ENCODE results near the gene EZR. TPM values are rescaled to one million over a fixed set of nuclear protein-coding genes. Genes with fewer than 3 reads are reported as not detected.
"Not testable (repeated sequence)": the region's sequence is repeated elsewhere in the genome, so short reads cannot be mapped to it uniquely, and the experiment has no call there.

Gene EZR
- total RNA-seq, 2 experiments from 2014 or later: 177 to 180 TPM

GRCh38 chr6:158839796-158840195 is 20.6 kb upstream of the EZR start:
- ATAC-seq (peak; percentile 47), DNase-seq (no peak)
- H3K4me3 Mint-ChIP-seq: no peak overlapping the region
- H3K27me3 Mint-ChIP-seq (ENCODE audit: low read depth): peaks cover 12% of the 10 kb centered on the region
- ChIA-PET CTCF (no interaction called here), POLR2A (interaction anchor here (0.6 to 1.1 kb wide), 2 partner anchors 20 to 1363 kb away, joined by 3 read pairs; partner anchors contain the start of gene EZR)
- no peaks in the 10 kb centered on the region for H3K9me3 Mint-ChIP-seq (ENCODE audit: insufficient read depth)
- H3K4me1 Mint-ChIP-seq (ENCODE audit: low read depth): peaks cover 6% of the 10 kb centered on the region
- H3K27ac Mint-ChIP-seq: no peak overlapping the region
- H3K36me3 Mint-ChIP-seq (ENCODE audit: low read depth): no peaks in the 10 kb centered on the region

GRCh38 chr6:158838790-158839189 is 19.6 kb upstream of the EZR start:
- CTCF ChIA-PET; ATAC-seq; H3K27ac Mint-ChIP-seq; H3K9me3 Mint-ChIP-seq (ENCODE audit: insufficient read depth); H3K4me1 Mint-ChIP-seq (ENCODE audit: low read depth); H3K4me3 Mint-ChIP-seq; H3K36me3 Mint-ChIP-seq (ENCODE audit: low read depth); H3K27me3 Mint-ChIP-seq (ENCODE audit: low read depth); DNase-seq: not testable (repeated sequence)
- POLR2A ChIA-PET: interaction anchor here (0.8 kb wide), 1 partner anchor 15 kb away, joined by 4 read pairs; no protein-coding TSS in a partner anchor

- no peak for DNase-seq
- peaks cover 9% of the 10 kb centered on the region for H3K27me3 Mint-ChIP-seq (ENCODE audit: low read depth)
- H3K4me1 Mint-ChIP-seq (ENCODE audit: low read depth): peaks cover 6% of the 10 kb centered on the region
- H3K36me3 Mint-ChIP-seq (ENCODE audit: low read depth): no peaks in the 10 kb centered on the region
- H3K9me3 Mint-ChIP-seq (ENCODE audit: insufficient read depth): no peaks in the 10 kb centered on the region
- CTCF ChIA-PET: no interaction called here
- POLR2A ChIA-PET: interaction anchor here (0.8 kb wide), 1 partner anchor 16 kb away, joined by 4 read pairs; no protein-coding TSS in a partner anchor
- H3K4me3 Mint-ChIP-seq: no peak overlapping the region
- ATAC-seq: no peak
- no peak overlapping the region for H3K27ac Mint-ChIP-seq
Observed at GRCh38 chr6:158837684-158838625, 18.8 kb upstream of the EZR start.

- POLR2A ChIA-PET: no interaction called here
- peak; percentile 27 for ATAC-seq
- no peak overlapping the region for H3K4me3 Mint-ChIP-seq
Observed at GRCh38 chr6:158836625-158837311, 17.6 kb upstream of the EZR start.

GRCh38 chr6:158835616-158836221 is 16.6 kb upstream of the EZR start:
- H3K27me3 Mint-ChIP-seq (ENCODE audit: low read depth): peaks cover 9% of the 10 kb centered on the region
- no peaks in the 10 kb centered on the region for H3K36me3 Mint-ChIP-seq (ENCODE audit: low read depth)
- POLR2A ChIA-PET: interaction anchor here (1.0 kb wide), 1 partner anchor 11 kb away, joined by 3 read pairs; no protein-coding TSS in a partner anchor
- no peak overlapping the region for H3K4me3 Mint-ChIP-seq
- CTCF ChIA-PET: no interaction called here
- no peak overlapping the region for H3K27ac Mint-ChIP-seq
- peaks cover 6% of the 10 kb centered on the region for H3K4me1 Mint-ChIP-seq (ENCODE audit: low read depth)
- ATAC-seq (no peak), DNase-seq (no peak)
- no peaks in the 10 kb centered on the region for H3K9me3 Mint-ChIP-seq (ENCODE audit: insufficient read depth)

More at GRCh38 chr6:158836625-158837311, 17.6 kb upstream of the EZR start:
- CTCF ChIA-PET: no interaction called here
- H3K4me1 Mint-ChIP-seq (ENCODE audit: low read depth): peaks cover 6% of the 10 kb centered on the region
- peaks cover 9% of the 10 kb centered on the region for H3K27me3 Mint-ChIP-seq (ENCODE audit: low read depth)
- DNase-seq: no peak
- H3K36me3 Mint-ChIP-seq (ENCODE audit: low read depth): no peaks in the 10 kb centered on the region
- H3K27ac Mint-ChIP-seq: no peak overlapping the region
- no peaks in the 10 kb centered on the region for H3K9me3 Mint-ChIP-seq (ENCODE audit: insufficient read depth)

- no peak for ATAC-seq
Observed at GRCh38 chr6:158834675-158835385, 15.7 kb upstream of the EZR start.

GRCh38 chr6:158832807-158833206 is 13.6 kb upstream of the EZR start:
- H3K27ac Mint-ChIP-seq; H3K9me3 Mint-ChIP-seq (ENCODE audit: insufficient read depth); H3K36me3 Mint-ChIP-seq (ENCODE audit: low read depth); DNase-seq; H3K4me3 Mint-ChIP-seq; H3K27me3 Mint-ChIP-seq (ENCODE audit: low read depth); ATAC-seq; H3K4me1 Mint-ChIP-seq (ENCODE audit: low read depth): not testable (repeated sequence)
- CTCF ChIA-PET: interaction anchor here (1.3 kb wide), 1 partner anchor 37 kb away, joined by 5 read pairs; no protein-coding TSS in a partner anchor
- POLR2A ChIA-PET: interaction anchor here (0.9 kb wide), 1 partner anchor 13 kb away, joined by 3 read pairs; the partner anchor contains the start of gene EZR

More at GRCh38 chr6:158834675-158835385, 15.7 kb upstream of the EZR start:
- no peak for DNase-seq
- H3K4me1 Mint-ChIP-seq (ENCODE audit: low read depth): peaks cover 1% of the 10 kb centered on the region
- peaks cover 9% of the 10 kb centered on the region for H3K27me3 Mint-ChIP-seq (ENCODE audit: low read depth)
- H3K4me3 Mint-ChIP-seq: no peak overlapping the region
- H3K9me3 Mint-ChIP-seq (ENCODE audit: insufficient read depth): no peaks in the 10 kb centered on the region
- no peak overlapping the region for H3K27ac Mint-ChIP-seq
- H3K36me3 Mint-ChIP-seq (ENCODE audit: low read depth): no peaks in the 10 kb centered on the region
- ChIA-PET POLR2A (interaction anchor here (1.0 kb wide), 2 partner anchors 11 to 34 kb away, joined by 3 read pairs; no protein-coding TSS in a partner anchor), CTCF (interaction anchor here (1.2 kb wide), 1 partner anchor 42 kb away, joined by 3 read pairs; no protein-coding TSS in a partner anchor)

- ChIA-PET CTCF (interaction anchor here (1.3 to 1.6 kb wide), 2 partner anchors 13 to 37 kb away, joined by 3 to 5 read pairs; no protein-coding TSS in a partner anchor), POLR2A (interaction anchor here (0.5 to 1.4 kb wide), 2 partner anchors 8 to 22 kb away, joined by 4 read pairs; no protein-coding TSS in a partner anchor)
- DNase-seq (no peak), ATAC-seq (no peak)
- H3K4me1 Mint-ChIP-seq (ENCODE audit: low read depth): peaks cover under 1% of the 10 kb centered on the region
- H3K27ac Mint-ChIP-seq: no peak overlapping the region
- H3K9me3 Mint-ChIP-seq (ENCODE audit: insufficient read depth): no peaks in the 10 kb centered on the region
- H3K36me3 Mint-ChIP-seq (ENCODE audit: low read depth): no peaks in the 10 kb centered on the region
- H3K4me3 Mint-ChIP-seq: no peak overlapping the region
- H3K27me3 Mint-ChIP-seq (ENCODE audit: low read depth): peaks cover 8% of the 10 kb centered on the region
Observed at GRCh38 chr6:158832026-158832425, 12.9 kb upstream of the EZR start.

- H3K36me3 Mint-ChIP-seq (ENCODE audit: low read depth): no peaks in the 10 kb centered on the region
- no peak for ATAC-seq
- H3K27me3 Mint-ChIP-seq (ENCODE audit: low read depth): peaks cover 6% of the 10 kb centered on the region
- H3K27ac Mint-ChIP-seq: no peak overlapping the region
- no peak overlapping the region for H3K4me3 Mint-ChIP-seq
- CTCF ChIA-PET: interaction anchor here (1.6 kb wide), 1 partner anchor 13 kb away, joined by 3 read pairs; no protein-coding TSS in a partner anchor
- no peaks in the 10 kb centered on the region for H3K9me3 Mint-ChIP-seq (ENCODE audit: insufficient read depth)
- POLR2A ChIA-PET: interaction anchor here (1.0 to 1.4 kb wide), 2 partner anchors 12 to 22 kb away, joined by 3 to 4 read pairs; partner anchors contain the start of gene EZR
- no peak for DNase-seq
- peaks cover 5% of the 10 kb centered on the region for H3K4me1 Mint-ChIP-seq (ENCODE audit: low read depth)
Observed at GRCh38 chr6:158831571-158831970, 12.4 kb upstream of the EZR start.

GRCh38 chr6:158830736-158831135 is 11.6 kb upstream of the EZR start:
- peaks cover 6% of the 10 kb centered on the region for H3K4me1 Mint-ChIP-seq (ENCODE audit: low read depth)
- H3K4me3 Mint-ChIP-seq: no peak overlapping the region
- ATAC-seq: no peak
- no peak overlapping the region for H3K27ac Mint-ChIP-seq
- H3K9me3 Mint-ChIP-seq (ENCODE audit: insufficient read depth): no peaks in the 10 kb centered on the region
- ChIA-PET CTCF (interaction anchor here (1.6 kb wide), 1 partner anchor 14 kb away, joined by 3 read pairs; no protein-coding TSS in a partner anchor), POLR2A (interaction anchor here (1.0 kb wide), 1 partner anchor 12 kb away, joined by 3 read pairs; the partner anchor contains the start of gene EZR)
- peaks cover 5% of the 10 kb centered on the region for H3K27me3 Mint-ChIP-seq (ENCODE audit: low read depth)
- no peak for DNase-seq
- H3K36me3 Mint-ChIP-seq (ENCODE audit: low read depth): no peaks in the 10 kb centered on the region

GRCh38 chr6:158828807-158829206 is 9.6 kb upstream of the EZR start:
- DNase-seq: no peak
- no peaks in the 10 kb centered on the region for H3K36me3 Mint-ChIP-seq (ENCODE audit: low read depth)
- ChIA-PET POLR2A (no interaction called here), CTCF (no interaction called here)
- H3K27ac Mint-ChIP-seq: no peak overlapping the region
- no peak overlapping the region for H3K4me3 Mint-ChIP-seq
- no peak for ATAC-seq
- peaks cover 6% of the 10 kb centered on the region for H3K4me1 Mint-ChIP-seq (ENCODE audit: low read depth)
- no peaks in the 10 kb centered on the region for H3K27me3 Mint-ChIP-seq (ENCODE audit: low read depth)
- H3K9me3 Mint-ChIP-seq (ENCODE audit: insufficient read depth): no peaks in the 10 kb centered on the region
